GM19438 (cell line): ENCODE results near the gene SLC39A9.
"Not testable (repeated sequence)": the region's sequence is repeated elsewhere in the genome, so short reads cannot be mapped to it uniquely, and the experiment has no call there.

ENCODE experiments used
- ATAC-seq: cut with Tn5 transposase; IDR thresholded peaks from one replicate; pipeline ENCODE4 v1.9.1; 2021; ENCODE audit warnings: low read depth; ENCODE audit not compliant: unreplicated experiment

Gene SLC39A9

DNA sequence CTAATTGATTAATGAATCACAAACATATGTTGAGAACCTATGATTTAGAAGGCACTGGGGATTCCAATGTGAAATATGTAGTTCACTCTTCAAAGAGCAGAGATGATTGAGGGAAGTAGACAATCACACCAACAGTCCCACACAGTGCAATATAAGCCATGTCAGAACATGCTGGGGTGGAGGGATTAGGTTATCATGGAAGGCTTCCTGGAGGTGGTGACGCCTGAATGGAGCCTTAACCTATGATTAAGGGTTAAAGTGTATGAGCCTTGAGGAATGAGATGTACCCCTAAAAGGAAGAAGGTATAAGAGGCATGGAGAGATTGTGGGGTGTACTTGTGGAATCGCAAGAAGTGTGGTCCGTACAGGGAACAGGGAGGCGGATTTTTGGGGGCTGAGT is 31.7 kb upstream of the SLC39A9 start:
- no peak for ATAC-seq

DNA sequence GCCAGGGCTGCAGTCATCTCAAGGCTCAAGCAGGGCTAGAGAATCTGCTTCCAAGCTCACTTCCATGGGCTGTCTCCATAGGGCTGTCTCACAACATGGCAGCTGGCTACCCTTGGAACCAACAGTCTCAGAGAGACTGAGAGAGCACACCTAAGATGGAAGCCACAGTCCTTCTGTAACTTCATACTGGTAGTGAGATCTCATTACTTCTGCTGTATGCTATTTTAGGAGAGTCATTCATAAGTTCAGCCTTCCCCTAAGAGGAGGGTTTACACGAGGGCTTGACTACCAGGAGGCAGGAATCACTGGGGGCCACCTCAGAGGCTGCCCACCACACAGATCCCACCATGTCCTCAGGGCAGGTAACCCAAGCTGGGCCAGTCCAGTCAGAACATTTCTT is 30.1 kb upstream of the SLC39A9 start:
- ATAC-seq, result no peak

DNA sequence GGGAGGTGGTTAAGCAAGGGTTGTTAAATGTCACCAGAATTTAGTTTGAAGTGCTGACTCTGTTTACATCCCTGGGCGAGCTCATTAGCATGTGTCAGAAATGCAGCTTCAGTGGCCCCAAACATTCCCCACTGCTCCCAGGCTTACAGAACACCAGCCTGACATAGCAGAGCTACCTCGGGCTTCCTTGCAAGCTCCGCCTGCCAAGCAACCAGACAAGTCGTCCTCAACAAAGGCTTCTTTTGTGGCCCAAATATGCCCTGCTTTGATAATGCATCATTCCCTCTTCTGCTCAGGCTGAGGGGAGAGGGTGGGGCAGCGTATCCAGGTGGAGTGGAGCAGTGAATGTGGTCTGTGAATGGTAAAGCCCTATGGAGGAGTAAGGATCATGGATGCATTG is 28.4 kb upstream of the SLC39A9 start:
- ATAC-seq, result no peak

DNA sequence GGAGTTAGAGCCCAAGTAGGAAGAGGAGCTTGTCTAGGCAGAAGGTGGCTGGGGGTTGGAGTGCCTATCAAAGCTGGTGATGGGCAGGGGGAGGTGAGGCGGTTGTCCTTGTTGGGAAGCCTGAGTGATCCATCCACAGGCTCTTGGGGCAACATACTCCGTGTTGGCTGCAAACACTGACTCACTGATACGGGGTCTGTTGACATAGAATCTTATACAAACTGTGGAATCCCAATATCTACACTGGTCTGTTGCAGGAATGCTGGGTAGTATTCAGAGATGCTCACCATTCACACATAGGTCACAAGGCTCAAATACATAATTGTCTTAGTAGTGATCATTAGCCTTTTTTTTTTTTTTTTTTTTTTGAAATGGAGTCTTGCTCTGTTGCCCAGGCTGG is 26.3 kb upstream of the SLC39A9 start:
- ATAC-seq, result no peak

DNA sequence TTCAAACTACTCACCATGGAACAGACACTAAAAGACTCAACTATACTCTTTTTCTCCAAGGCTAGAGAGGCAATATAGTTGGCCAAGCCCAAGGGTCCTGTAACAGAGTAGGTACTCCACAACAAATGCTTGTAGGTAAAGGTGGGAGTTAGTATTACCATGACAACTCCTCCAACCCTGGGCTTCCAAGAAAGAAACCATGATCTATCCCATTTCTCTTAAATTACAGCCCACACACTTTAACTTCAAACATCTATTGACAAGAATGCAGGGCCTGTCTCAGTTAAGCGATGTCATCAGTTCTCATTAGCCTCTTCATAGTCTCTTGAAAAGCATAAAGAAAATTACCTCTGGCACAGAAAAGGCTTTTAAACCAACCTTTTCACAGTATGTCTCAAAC is 25.4 kb upstream of the SLC39A9 start:
- no peak for ATAC-seq

DNA sequence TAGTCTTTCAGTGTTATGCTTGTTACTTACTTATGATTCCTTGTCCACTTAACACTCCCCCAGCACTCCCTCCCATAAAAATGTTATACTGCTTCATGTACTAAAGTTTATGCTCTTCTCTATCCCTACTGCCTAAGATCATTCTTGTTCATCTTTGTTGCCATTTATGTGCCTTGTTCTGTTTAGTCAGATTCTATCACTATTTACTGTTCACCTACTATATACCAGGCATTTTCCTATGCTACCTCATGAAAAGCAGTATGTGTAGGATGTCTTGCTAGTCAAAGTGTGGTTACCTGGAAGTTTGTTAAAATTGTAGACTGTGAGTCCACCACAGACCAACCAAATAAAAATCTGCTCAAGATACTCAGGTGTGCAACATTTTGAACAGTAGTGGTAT is 24.3 kb upstream of the SLC39A9 start:
- ATAC-seq, result no peak

DNA sequence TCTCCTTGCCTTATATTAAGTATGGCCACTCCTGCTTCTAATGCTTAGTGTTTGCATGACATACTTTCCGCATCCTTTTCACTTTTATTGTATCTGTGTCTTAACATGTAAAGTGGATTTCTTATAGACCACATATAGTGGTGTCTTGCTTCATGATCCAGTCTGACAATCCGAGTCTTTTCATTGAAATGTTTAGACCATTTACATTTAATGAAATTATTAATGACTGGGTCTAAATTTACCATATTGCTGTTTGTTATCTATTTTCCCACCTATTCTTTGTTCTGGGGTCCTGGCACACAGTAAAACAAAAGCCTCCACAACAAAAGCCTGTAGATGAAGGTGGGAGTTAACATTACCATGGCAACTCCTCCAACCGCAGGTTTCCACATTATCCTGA is 23.3 kb upstream of the SLC39A9 start:
- no peak for ATAC-seq

DNA sequence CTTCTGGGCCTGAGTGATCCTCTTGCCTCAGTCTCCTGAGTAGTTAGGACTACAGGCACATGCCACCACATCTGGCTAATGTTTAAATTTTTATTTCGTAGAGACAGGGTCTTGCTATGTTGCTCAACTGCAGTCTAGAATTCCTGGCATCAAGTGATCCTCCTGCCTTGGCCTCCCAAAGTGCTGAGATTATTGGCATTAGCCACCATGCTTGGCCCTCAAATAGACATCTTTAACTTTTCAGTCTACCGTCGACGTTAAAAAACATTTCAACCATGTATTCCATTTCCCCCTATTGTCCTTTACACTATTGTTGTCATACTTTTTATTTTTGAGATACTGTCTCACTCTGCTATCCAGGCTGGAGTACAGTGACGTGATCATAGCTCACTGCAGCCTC is 22.8 kb upstream of the SLC39A9 start:
- no peak for ATAC-seq

DNA sequence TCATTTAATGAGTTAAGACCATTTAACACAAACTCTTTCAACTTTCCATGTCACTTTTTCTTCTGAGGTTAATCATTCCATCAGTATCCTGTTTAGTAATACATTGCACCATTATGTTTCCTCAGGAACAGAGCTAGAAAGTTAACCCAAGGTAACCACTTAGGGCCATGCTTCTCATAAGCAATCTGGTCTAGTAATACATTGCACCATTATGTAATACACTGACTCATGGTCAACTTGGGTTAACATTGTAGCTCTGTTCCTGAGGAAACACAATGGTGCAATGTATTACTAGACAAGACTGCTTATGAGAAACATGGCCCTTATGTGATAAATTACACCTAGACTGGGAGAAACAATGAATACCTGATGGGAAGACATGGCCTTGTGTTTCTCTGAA is 22.1 kb upstream of the SLC39A9 start:
- no peak for ATAC-seq

DNA sequence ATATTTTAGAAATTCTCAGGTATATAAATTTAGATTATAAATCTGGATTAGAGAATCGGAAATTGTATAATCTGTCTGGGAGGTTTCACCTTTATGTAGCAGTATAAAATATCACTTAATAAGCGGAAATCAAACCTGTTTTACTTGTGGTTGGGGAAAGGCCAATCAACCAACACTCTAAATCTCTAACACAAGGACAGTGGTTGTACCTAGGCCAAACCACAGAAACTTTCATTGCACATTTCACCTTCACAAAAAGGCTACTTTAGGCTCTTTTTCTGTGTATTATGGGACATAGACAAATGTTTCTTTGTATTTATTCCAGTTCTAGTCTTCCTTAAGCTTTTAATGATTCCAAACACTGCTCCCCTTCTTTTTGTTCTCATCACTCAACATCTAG is 20.2 kb upstream of the SLC39A9 start:
- ATAC-seq, result no peak

DNA sequence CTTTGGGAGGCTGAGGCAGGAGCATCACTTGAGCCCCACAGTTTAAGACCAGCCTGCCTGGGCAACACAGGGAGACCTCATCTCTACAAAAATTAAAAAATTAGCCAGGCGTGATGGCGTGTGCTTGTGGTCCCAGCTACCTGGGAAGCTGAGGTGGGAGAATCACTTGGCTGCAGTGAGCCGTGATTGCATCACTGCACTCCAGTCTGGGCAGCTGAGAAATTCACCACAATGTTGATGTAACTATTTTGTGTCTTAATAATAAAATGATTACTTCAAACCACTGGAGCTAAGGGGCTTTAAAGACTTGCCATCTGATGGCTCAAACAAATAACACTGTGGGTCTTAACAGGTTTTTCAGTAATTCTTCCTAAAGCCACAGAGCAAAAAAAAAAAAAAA is 11.2 kb upstream of the SLC39A9 start:
- no peak for ATAC-seq

DNA sequence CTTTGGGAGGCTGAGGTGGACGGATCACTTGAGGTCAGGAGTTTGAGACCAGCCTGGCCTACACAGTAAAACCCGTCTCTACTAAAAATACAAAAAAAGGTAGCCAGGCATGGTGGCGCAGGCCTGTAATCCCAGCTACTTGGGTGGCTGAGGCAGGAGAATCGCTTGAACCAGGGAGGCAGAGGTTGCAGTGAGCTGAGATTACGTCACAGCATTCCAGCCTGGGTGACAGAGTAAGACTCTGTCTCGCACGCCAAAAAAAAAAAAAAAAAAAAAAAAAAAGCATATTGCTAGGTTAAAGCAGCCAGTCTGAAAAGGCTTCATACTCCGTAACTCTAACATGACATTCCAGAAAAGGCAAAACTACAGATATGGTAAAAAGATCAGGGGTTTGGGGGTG is 7.1 kb upstream of the SLC39A9 start:
- not testable (repeated sequence) for ATAC-seq

DNA sequence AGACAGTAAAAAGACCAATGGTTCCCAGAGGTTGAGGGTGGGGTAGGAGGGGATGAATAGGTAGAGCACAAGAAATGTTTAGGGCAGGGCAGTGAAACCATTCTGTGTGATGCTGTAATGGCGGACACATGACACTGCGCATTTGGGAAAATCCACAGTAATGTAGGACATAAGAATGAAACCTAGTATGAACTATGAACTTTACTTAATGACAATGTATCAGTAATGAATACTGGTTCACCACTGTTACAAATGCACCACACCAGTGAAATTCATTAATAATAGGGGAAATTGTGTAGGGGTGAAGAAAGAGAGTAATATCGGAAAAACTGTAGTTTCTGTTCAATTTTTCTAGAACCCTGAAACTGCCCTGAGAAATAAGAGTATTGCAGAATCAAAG is 6.0 kb upstream of the SLC39A9 start:
- no peak for ATAC-seq

DNA sequence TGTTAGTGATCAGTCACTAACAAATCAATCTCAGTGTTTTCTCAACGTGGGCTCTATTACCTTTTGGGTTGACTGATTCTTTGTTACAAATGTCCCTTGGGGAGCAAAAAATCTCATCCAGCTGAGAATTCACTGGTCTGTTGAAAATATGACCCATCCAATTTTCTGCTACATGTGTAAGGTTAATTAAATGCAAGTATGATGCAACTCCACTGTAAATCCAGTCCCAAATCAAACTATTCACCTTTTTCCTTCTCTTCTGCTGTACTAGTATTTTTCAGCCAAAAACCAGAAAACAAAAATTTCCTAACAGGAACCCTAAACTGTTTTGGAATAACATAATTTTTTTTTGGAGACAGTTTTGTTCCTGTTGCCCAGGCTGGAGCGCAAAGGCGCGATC is 2.6 kb upstream of the SLC39A9 start:
- no peak for ATAC-seq

DNA sequence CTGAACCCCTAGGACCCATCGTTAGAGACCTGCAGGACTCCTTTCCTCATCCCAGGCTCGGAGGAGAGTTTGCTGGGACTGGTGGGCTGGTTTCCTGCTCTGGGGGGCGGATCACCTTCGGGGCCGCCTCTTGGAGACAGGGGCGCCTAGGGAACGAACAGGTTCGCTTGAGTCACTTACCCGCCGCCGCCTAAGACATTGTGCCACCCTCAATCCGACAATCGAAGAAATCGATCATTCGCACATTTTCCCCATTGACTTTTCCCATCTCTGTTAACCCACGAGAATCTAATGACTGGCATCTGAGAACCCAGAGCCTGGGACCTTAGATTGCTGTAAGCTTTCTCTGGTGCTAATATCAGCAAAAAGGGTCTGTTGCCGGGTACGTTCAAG is 322 bp downstream of the SLC39A9 start:
- ATAC-seq, result no peak

DNA sequence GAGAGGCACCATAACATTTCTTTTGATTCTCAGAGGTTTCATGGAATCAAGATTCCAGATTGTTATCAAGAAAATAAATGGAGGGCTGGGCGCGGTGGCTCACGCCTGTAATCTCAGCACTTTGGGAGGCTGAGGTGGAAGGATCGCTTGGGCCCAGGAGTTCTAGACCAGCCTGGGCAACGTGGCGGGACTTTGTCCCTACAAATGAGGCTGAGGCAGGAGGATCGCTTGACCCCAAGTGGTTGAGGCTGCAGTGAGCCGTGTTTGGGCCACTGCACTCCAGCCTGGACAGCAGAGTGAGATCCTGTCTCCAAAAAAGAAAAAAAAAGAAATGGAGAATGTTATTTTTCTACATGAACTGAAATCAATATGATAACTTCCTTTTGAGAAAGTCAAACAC is 1.3 kb downstream of the SLC39A9 start:
- ATAC-seq, result no peak

DNA sequence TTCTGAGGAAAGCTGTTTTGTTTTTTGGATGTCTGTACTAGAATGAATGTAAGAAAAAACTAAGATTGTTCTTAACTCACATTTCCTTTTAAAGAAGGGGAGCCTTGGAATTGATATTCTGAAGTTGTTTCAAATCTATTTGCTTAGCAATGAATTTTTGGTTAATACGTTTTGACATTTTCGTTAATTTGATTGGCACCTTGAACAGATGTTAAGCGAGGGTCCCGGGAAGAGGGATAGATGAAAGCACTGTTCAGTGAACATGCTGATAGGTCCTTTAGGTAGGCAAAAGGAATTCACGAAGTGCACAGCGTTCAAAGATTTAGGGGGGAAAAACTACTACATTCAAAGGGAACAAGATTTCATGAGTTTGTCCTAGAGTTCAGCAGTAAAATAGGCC is 1.7 kb downstream of the SLC39A9 start:
- ATAC-seq, result no peak

DNA sequence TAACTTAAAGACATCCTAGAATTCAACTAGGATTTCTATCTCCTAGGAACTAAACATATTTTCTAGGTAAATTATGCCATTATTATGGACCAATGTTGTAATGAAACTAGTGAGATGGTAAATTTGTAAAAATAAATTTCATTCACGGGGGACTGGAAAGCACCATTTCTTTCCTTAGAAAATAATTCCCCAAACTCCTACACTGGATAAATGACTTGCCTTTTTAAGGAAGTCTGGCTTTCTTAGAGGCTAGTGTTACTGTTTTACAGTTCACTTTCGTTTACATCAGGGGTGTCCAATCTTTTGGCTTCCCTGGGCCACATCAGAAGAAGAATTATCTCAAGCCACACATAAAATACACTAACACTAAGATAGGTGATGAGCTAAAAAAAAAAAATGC is 3.3 kb downstream of the SLC39A9 start:
- no peak for ATAC-seq

DNA sequence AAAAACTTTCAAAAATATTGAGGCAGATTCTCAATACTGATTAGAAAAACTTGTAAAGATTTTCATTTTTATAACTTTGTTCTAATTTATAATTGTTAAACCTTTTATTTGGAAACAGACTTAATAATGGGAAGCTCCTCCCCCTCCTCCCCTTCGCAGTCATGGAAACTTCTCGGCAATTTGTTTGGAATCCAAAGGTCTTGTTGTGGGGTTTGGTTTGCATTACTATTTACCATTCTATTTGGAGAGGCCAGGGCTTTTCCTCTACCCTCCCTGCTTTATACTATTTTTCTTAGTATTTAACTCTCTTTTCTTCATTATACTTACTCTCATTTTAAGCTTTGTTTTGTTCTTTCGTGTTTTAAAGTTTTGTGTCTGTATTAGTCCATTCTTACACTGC is 6.0 kb downstream of the SLC39A9 start:
- no peak for ATAC-seq

DNA sequence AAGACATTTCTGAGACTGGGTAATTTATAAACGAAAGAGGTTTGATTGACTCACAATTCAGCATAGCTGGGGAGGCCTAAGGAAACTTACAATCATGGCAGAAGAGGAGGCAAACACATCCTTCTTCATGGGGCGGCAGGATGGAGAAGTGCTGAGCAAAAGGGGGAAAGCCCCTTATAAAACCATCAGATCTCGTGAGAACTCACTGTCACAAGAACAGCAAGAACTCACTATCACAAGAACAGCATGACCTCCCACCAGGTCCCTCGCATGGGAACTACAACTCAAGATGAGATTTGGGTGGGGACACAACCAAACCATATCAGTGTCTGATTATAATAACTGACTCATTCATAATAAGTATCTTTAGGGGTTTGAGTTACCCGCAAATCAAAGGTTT is 6.4 kb downstream of the SLC39A9 start:
- no peak for ATAC-seq

DNA sequence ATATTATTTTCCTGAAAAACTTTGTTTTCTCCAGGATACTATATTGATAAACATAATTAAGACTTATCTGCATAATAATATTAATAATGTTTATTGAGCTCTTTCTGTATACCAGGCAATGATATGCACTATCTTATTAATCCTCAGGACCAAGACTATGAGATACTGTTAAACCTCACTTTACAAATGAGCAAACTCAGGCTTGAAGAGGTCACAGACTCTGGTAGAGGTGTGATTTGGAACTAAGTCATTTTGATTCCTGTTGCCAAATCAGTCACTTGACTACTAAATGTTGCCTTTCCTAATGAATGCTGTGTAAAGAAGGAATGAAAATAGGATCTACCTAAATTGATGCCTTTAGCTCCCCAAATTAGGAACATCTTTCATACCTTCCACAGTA is 7.3 kb downstream of the SLC39A9 start:
- ATAC-seq, result no peak

DNA sequence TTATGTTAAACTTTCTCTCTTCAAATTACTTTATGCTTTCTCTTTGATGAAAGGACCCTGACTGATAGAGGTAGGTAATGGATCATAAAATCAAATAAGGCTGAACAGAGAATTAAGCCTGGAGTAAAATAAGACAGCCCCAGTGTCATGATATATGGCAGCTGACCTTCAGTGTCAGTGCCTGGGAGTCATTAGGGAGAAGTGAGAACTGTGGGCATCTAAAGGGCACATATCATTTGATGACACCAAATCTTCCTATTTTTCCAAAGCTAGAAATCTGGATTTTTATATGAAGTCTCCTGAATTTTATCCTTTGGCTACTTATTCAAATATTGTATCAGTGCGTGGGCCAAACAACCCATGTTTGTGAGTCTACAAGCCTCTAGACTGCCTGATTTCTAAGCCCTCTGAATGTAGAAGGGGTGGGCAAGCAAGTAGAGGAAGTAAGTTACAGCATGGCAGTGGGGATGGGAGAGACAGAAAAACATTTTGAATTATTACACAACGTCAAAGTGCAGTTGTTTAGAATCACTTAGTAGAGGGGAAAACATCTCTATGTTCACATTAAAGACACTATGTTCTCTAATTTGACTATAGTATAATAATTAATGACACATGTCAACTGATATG is 10.0 kb downstream of the SLC39A9 start:
- no peak for ATAC-seq

DNA sequence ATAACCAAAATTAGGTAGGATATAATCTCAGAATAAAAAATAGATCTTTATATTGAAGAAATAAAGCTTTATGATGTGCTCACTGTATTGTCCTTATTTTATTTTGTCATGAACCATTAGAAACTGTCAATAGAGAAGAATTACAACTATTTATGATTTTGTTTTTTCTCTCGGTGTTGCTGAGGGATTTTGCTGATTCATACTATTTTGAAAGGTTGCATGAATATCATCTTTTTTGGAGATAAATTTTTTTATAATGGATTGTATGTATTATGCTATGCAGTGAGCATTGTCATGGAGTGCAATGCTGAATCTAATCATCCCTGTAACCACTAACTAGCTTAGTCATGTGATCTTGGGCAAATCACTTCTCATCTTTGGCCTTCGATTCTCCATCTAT is 15.0 kb downstream of the SLC39A9 start:
- ATAC-seq, result no peak
